Mesendoderm (in vitro differentiated cells): ENCODE data around the gene OTOS.

Experiments
- DNase-seq: peaks from one replicate; pipeline ENCODE4 v3.0.0; 2013
- H2AK5ac ChIP-seq: 2 replicates; pipeline ENCODE4 v1.6.1; 2013; ENCODE audit warnings: low read length, inconsistent platforms
- H2BK120ac ChIP-seq: 2 replicates; pipeline ENCODE4 v1.6.1; 2013; ENCODE audit warnings: low read depth, mild to moderate bottlenecking, low read length, moderate library complexity, mixed read lengths
- H2BK15ac ChIP-seq: replicated peaks from 2 replicates; pipeline ENCODE4 v1.6.1; 2013; ENCODE audit warnings: low read depth, mild to moderate bottlenecking, moderate library complexity
- H2BK5ac ChIP-seq: 2 replicates; pipeline ENCODE4 v1.6.1; 2013; ENCODE audit warnings: low read length, inconsistent platforms
- H3K18ac ChIP-seq: 2 replicates; pipeline ENCODE4 v1.6.1; 2013; ENCODE audit warnings: mild to moderate bottlenecking, low read length, mixed read lengths
- H3K23ac ChIP-seq: one replicate; pipeline ENCODE4 v1.6.1; 2013; ENCODE audit warnings: low read length
- H3K27ac ChIP-seq: 2 replicates; pipeline ENCODE4 v1.5.1; 2013; ENCODE audit warnings: low read depth, mild to moderate bottlenecking, inconsistent platforms, low read length, moderate library complexity
- H3K27me3 ChIP-seq: 2 replicates; pipeline ENCODE4 v1.6.1; 2013; ENCODE audit warnings: low read length, control low read depth, mild to moderate bottlenecking, inconsistent platforms; ENCODE audit not compliant: insufficient read depth, poor library complexity
- H3K36me3 ChIP-seq: 2 replicates; pipeline ENCODE4 v1.6.1; 2013; ENCODE audit warnings: low read length, inconsistent platforms; ENCODE audit not compliant: control insufficient read depth, insufficient read depth
- H3K4ac ChIP-seq: one replicate; pipeline ENCODE4 v1.6.1; 2013; ENCODE audit warnings: low read depth, mild to moderate bottlenecking, low read length, moderate library complexity
- H3K4me1 ChIP-seq: 2 replicates; pipeline ENCODE4 v1.6.1; 2013; ENCODE audit warnings: low read depth, low read length, inconsistent platforms; ENCODE audit not compliant: control insufficient read depth
- H3K4me2 ChIP-seq: 2 replicates; pipeline ENCODE4 v1.6.1; 2013; ENCODE audit warnings: low read length
- H3K4me3 ChIP-seq: 2 replicates; pipeline ENCODE4 v1.5.1; 2013; ENCODE audit warnings: mild to moderate bottlenecking, low read length
- H3K56ac ChIP-seq: one replicate; pipeline ENCODE4 v1.6.1; 2013; ENCODE audit warnings: low read length
- H3K79me1 ChIP-seq: 2 replicates; pipeline ENCODE4 v1.6.1; 2013; ENCODE audit warnings: low read length, inconsistent platforms
- H3K79me2 ChIP-seq: 2 replicates; pipeline ENCODE4 v1.6.1; 2013; ENCODE audit warnings: mild to moderate bottlenecking, low read length; ENCODE audit not compliant: control insufficient read depth, insufficient read depth
- H3K9ac ChIP-seq: 2 replicates; pipeline ENCODE4 v1.6.1; 2013; ENCODE audit warnings: low read length, inconsistent platforms
- H4K5ac ChIP-seq: one replicate; pipeline ENCODE4 v1.6.1; 2013; ENCODE audit warnings: low read length
- H4K8ac ChIP-seq: one replicate; pipeline ENCODE4 v1.6.1; 2013; ENCODE audit warnings: low read depth, mild to moderate bottlenecking, control low read depth, low read length, moderate library complexity
- WGBS: extraction: QIAGEN DNeasy Blood & Tissue Kit; methylation state at CpG from one replicate; pipeline ENCODE4 v1.1.7; 2013; ENCODE audit warnings: low lambda C conversion rate, missing lambda C conversion rate; ENCODE audit not compliant: insufficient coverage; ENCODE audit errors: extremely low coverage; 5-methylcytosine and 5-hydroxymethylcytosine counted together

Gene OTOS

GRCh38 chr2:240183875-240184590 lies 43.6 kb upstream of the OTOS start:
- H2BK15ac ChIP-seq, result no peak overlapping the region
- DNase-seq, result no peak
- no peak overlapping the region for H2BK120ac ChIP-seq
- no CpG with 5 or more reads among the region's 13 CpGs for WGBS
- H3K23ac ChIP-seq, result no peak overlapping the region
- no peak overlapping the region for H3K9ac ChIP-seq
- no peak overlapping the region for H3K4me3 ChIP-seq
- H3K27ac ChIP-seq, result no peak overlapping the region
- H3K79me2 ChIP-seq, result no peaks in the 10 kb centered on the region
- no peaks in the 10 kb centered on the region for H3K27me3 ChIP-seq
- no peaks in the 10 kb centered on the region for H3K36me3 ChIP-seq
- no peak overlapping the region for H3K4me2 ChIP-seq
- H2AK5ac ChIP-seq, result no peak overlapping the region
- no peak overlapping the region for H4K8ac ChIP-seq
- no peak overlapping the region for H3K18ac ChIP-seq
- no peak overlapping the region for H3K4ac ChIP-seq
- H3K4me1 ChIP-seq, result no peaks in the 10 kb centered on the region
- no peaks in the 10 kb centered on the region for H3K79me1 ChIP-seq
- no peak overlapping the region for H4K5ac ChIP-seq
- H2BK5ac ChIP-seq, result no peak overlapping the region
- H3K56ac ChIP-seq, result no peak overlapping the region

GRCh38 chr2:240183006-240183874 lies 42.8 kb upstream of the OTOS start:
- no peak overlapping the region for H3K4me2 ChIP-seq
- H3K56ac ChIP-seq, result no peak overlapping the region
- DNase-seq, result no peak
- H3K23ac ChIP-seq, result no peak overlapping the region
- no peak overlapping the region for H2BK15ac ChIP-seq
- H3K27ac ChIP-seq, result no peak overlapping the region
- H4K5ac ChIP-seq, result no peak overlapping the region
- no peaks in the 10 kb centered on the region for H3K79me1 ChIP-seq
- no peaks in the 10 kb centered on the region for H3K79me2 ChIP-seq
- no peak overlapping the region for H3K9ac ChIP-seq
- H3K4ac ChIP-seq, result no peak overlapping the region
- H3K27me3 ChIP-seq, result no peaks in the 10 kb centered on the region
- no CpG with 5 or more reads among the region's 22 CpGs for WGBS
- no peak overlapping the region for H2AK5ac ChIP-seq
- H2BK120ac ChIP-seq, result no peak overlapping the region
- no peaks in the 10 kb centered on the region for H3K36me3 ChIP-seq
- H2BK5ac ChIP-seq, result no peak overlapping the region
- H3K4me3 ChIP-seq, result no peak overlapping the region
- no peak overlapping the region for H4K8ac ChIP-seq
- no peaks in the 10 kb centered on the region for H3K4me1 ChIP-seq
- H3K18ac ChIP-seq, result no peak overlapping the region

GRCh38 chr2:240182476-240182875 lies 42.0 kb upstream of the OTOS start:
- no peak overlapping the region for H4K8ac ChIP-seq
- H3K36me3 ChIP-seq, result no peaks in the 10 kb centered on the region
- no peak overlapping the region for H2BK15ac ChIP-seq
- no peak overlapping the region for H3K4ac ChIP-seq
- no peak overlapping the region for H3K18ac ChIP-seq
- no peak overlapping the region for H3K4me3 ChIP-seq
- H3K56ac ChIP-seq, result no peak overlapping the region
- H3K79me1 ChIP-seq, result no peaks in the 10 kb centered on the region
- no peak overlapping the region for H2BK120ac ChIP-seq
- H3K4me2 ChIP-seq, result no peak overlapping the region
- no peak overlapping the region for H3K27ac ChIP-seq
- H4K5ac ChIP-seq, result no peak overlapping the region
- H2AK5ac ChIP-seq, result no peak overlapping the region
- no peak overlapping the region for H2BK5ac ChIP-seq
- WGBS, result no CpG with 5 or more reads among the region's 4 CpGs
- H3K23ac ChIP-seq, result no peak overlapping the region
- no peaks in the 10 kb centered on the region for H3K79me2 ChIP-seq
- H3K27me3 ChIP-seq, result no peaks in the 10 kb centered on the region
- H3K9ac ChIP-seq, result no peak overlapping the region
- no peaks in the 10 kb centered on the region for H3K4me1 ChIP-seq
- DNase-seq, result no peak

- no peak overlapping the region for H3K4me2 ChIP-seq
- no peak overlapping the region for H2BK120ac ChIP-seq
- DNase-seq, result no peak
- H4K5ac ChIP-seq, result no peak overlapping the region
- H3K4ac ChIP-seq, result no peak overlapping the region
- no peaks in the 10 kb centered on the region for H3K36me3 ChIP-seq
- H2BK15ac ChIP-seq, result no peak overlapping the region
- H3K18ac ChIP-seq, result no peak overlapping the region
- no peak overlapping the region for H3K4me3 ChIP-seq
- H3K56ac ChIP-seq, result no peak overlapping the region
- no peaks in the 10 kb centered on the region for H3K79me2 ChIP-seq
- no peaks in the 10 kb centered on the region for H3K27me3 ChIP-seq
- H3K27ac ChIP-seq, result no peak overlapping the region
- no peak overlapping the region for H2BK5ac ChIP-seq
- no peaks in the 10 kb centered on the region for H3K79me1 ChIP-seq
- no CpG with 5 or more reads among the region's 5 CpGs for WGBS
- H3K23ac ChIP-seq, result no peak overlapping the region
- H3K4me1 ChIP-seq, result no peaks in the 10 kb centered on the region
- H4K8ac ChIP-seq, result no peak overlapping the region
- H3K9ac ChIP-seq, result no peak overlapping the region
- H2AK5ac ChIP-seq, result no peak overlapping the region
These were observed 41.5 kb upstream of the OTOS start for GRCh38 chr2:240182001-240182400.

- no peak overlapping the region for H3K18ac ChIP-seq
- no peaks in the 10 kb centered on the region for H3K79me2 ChIP-seq
- no peak overlapping the region for H3K23ac ChIP-seq
- no peak for DNase-seq
- H3K27ac ChIP-seq, result no peak overlapping the region
- H4K5ac ChIP-seq, result no peak overlapping the region
- no peak overlapping the region for H3K4me2 ChIP-seq
- H3K4me3 ChIP-seq, result no peak overlapping the region
- H3K9ac ChIP-seq, result no peak overlapping the region
- WGBS, result no CpG with 5 or more reads among the region's 8 CpGs
- no peak overlapping the region for H3K4ac ChIP-seq
- no peaks in the 10 kb centered on the region for H3K27me3 ChIP-seq
- no peak overlapping the region for H2BK120ac ChIP-seq
- no peak overlapping the region for H2BK5ac ChIP-seq
- H3K36me3 ChIP-seq, result no peaks in the 10 kb centered on the region
- no peak overlapping the region for H4K8ac ChIP-seq
- H2BK15ac ChIP-seq, result no peak overlapping the region
- no peaks in the 10 kb centered on the region for H3K4me1 ChIP-seq
- no peaks in the 10 kb centered on the region for H3K79me1 ChIP-seq
- no peak overlapping the region for H2AK5ac ChIP-seq
- no peak overlapping the region for H3K56ac ChIP-seq
These were observed 39.6 kb upstream of the OTOS start for GRCh38 chr2:240179941-240180666.
